GM21423 (cell line): ENCODE results near the gene LRTM2.

Experiments used
- ATAC-seq: cut with Tn5 transposase; IDR thresholded peaks from one replicate; pipeline ENCODE4 v1.9.1; 2021; ENCODE audit warnings: mild to moderate bottlenecking, moderate library complexity; ENCODE audit not compliant: unreplicated experiment

LRTM2 gene

GRCh38 chr12:1797991-1798640 is 22.2 kb upstream of the LRTM2 start:
- ATAC-seq = no peak

- no peak for ATAC-seq
Measured at GRCh38 chr12:1798641-1799020, 21.7 kb upstream of the LRTM2 start.

DNA sequence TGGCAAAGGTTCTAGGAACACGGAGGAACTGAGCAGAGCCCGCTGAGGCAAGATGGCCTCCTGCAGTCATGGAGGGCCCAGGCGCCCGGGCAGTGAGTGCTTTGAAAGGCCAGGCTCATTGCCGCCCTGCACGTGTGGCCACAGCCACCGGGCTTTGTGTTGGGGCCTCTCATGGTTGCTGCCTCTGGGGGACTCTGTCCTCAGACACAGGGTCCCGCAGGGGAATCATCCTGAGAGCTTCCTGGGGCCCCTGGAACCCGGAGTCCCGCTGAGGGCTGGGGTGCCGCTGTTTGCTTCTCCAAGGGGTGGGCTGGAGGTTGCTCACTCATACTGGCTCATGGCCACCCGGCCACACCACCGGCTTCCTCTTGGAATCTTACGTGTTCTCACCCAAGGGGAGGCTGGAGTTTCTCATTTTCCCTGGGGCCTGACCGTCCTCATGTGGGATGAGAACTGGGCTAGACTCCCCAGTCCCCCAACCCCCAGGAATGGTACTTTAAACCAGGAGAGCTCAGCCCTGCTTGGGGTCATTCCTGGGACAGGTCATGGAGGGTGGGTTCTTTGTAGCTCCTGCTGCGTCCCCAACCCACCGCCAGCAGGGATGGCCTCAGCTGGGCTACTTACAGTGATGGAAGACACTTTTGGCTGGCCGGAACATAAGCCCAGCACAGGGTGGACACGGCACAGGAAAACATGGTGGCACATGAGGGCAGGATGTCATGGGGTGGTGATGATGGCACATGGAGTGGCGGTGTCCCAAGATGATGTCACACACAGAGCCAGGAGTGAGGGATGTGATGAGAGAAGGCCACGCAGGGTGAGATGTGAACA is 21.1 kb upstream of the LRTM2 start:
- no peak for ATAC-seq

- ATAC-seq = no peak
Measured at GRCh38 chr12:1799882-1800400, 20.4 kb upstream of the LRTM2 start.

GRCh38 chr12:1800401-1801302 is 19.7 kb upstream of the LRTM2 start:
- ATAC-seq = no peak

GRCh38 chr12:1801303-1801975 is 18.9 kb upstream of the LRTM2 start:
- ATAC-seq = no peak

- ATAC-seq = no peak
Measured at GRCh38 chr12:1803736-1804135, 16.6 kb upstream of the LRTM2 start.

GRCh38 chr12:1804545-1805332 is 15.6 kb upstream of the LRTM2 start:
- peak; percentile 79 for ATAC-seq

- no peak for ATAC-seq
Measured at GRCh38 chr12:1805441-1806081, 14.8 kb upstream of the LRTM2 start.

DNA sequence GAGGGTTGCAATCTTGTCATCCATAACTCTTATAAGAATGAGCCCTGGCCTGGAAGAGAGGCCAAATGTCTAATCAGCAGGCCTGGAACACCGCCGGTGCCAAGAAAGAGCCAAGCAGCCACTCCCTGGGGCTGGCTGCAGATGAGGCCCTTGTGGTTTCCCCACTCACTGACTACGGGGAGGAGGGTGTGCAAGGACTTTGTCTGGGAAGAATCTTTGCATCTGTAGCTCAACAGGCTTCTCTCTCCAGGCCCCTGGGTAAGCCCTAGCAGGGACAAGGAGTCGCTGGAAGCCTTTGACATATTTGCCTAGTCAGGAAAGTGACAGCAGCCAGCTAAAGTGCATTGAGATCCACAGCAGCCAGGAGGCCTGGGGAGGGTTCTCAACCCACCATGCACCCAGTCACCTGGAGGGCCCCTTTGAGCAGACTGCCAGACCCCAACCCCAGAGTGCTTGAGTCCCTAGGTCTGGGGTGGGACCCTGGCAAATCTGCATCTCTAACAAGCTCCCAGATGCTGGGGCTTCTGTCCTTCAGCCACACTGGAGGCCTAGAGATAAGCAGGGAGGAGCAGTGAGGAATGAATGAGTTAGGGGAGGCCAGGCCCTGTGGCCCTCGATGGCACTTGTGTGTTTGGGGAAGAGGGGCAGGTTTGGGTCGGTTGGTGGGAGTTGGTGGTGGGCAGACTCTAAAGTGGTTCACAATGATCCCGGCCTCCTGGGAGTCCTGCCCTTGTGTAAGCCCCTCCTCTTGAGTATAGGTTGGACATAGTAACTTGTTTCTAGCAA is 13.9 kb upstream of the LRTM2 start:
- ATAC-seq = no peak

GRCh38 chr12:1807087-1807860 is 13.1 kb upstream of the LRTM2 start:
- no peak for ATAC-seq

- ATAC-seq = no peak
Measured at GRCh38 chr12:1808036-1808797, 12.1 kb upstream of the LRTM2 start.

DNA sequence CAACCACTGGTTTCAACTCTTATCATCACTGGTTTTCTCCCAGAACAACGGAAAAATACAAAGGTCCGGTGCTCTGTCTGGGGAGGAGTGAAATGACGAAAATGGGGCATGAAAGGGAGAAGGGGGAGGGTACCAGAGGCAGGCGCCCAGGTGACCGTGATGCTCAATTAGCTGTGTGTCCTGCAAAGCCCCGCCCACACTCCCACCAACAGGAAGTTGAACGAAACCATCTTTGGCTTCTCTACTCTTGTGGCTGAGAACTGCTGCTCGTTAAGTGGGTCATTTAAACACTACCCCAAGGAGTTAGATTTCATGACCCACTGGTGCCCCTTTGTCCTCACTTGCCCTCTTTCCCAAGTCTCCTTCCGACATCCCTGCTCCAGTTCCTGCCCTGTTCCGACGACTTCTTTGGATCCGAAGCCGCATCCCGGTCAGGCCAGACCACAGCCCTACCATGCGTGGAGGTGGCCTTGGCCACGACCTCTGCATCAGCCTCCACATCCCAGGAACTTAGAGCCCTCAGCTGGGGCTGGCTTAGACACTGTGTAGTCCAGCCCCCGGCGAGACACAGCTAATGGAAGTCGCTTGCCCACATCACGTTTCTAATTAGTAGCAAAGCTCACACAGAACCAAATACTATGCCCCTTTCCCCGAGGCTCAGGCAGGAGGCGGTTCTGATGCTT is 11.4 kb upstream of the LRTM2 start:
- no peak for ATAC-seq

GRCh38 chr12:1809591-1810190 is 10.7 kb upstream of the LRTM2 start:
- ATAC-seq = no peak

DNA sequence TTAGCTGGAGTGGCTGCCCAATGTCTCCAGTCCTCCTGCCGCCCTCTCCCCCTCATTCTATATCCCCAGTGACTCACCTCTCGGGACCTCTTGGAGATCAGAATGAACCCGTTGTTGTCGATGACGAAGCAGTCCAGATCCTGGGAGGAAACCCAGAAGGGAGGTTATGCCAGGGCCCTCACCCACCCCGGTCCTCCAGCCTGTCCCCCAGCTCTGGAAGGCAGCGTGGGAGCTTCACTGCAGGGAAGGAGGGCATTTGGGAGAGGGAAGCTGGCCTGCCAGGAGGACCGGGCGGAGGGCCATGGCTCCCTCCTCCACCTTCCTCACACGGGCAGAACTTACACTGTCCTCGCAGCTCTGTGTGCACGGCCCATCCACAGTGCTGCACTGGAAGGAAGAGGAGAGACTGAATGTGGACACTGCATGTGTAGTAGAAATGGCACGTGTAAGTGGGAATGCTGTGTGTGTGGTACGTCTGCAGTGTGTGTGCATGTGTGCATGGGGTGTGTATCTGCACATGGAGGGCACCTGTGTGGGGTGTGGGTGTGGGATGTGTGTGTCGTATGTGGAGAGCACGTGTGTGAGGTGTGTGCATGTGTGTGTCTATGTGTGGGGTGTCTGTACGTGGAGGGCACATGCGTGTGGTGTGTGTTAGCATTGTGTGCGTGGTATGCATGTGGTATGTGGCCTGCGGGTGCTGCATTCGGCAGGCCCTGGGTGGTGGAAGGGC is 10.0 kb upstream of the LRTM2 start:
- ATAC-seq = no peak

- no peak for ATAC-seq
Measured at GRCh38 chr12:1810931-1811280, 9.5 kb upstream of the LRTM2 start.
